ENCODE data around the gene SUSD4.

SUSD4 gene

DNA sequence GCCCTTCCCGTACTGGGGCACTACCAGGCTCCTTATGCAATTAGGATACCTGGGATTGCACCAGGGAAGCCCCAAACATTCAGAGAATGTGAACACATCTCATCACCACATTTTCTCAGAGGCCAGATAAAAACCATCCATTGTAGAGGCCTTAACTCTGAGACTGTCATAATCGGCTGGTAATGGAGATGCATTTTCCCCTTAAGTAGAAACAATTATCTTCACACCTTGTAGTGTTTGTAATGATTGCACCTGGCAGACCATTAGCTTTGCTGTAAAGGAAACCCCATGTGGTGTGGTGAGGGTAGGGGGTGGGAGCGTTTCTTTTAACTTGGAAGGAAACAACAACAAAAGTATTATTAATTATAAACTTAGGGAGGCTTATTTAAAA, 131.0 kb downstream of the SUSD4 start:
- no peak for DNase-seq (ENCODE audit: low read depth, low spot score)
- TF ChIP-seq, protein P1, sequence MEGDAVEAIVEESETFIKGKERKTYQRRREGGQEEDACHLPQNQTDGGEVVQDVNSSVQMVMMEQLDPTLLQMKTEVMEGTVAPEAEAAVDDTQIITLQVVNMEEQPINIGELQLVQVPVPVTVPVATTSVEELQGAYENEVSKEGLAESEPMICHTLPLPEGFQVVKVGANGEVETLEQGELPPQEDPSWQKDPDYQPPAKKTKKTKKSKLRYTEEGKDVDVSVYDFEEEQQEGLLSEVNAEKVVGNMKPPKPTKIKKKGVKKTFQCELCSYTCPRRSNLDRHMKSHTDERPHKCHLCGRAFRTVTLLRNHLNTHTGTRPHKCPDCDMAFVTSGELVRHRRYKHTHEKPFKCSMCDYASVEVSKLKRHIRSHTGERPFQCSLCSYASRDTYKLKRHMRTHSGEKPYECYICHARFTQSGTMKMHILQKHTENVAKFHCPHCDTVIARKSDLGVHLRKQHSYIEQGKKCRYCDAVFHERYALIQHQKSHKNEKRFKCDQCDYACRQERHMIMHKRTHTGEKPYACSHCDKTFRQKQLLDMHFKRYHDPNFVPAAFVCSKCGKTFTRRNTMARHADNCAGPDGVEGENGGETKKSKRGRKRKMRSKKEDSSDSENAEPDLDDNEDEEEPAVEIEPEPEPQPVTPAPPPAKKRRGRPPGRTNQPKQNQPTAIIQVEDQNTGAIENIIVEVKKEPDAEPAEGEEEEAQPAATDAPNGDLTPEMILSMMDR (IDR thresholded peaks at IDR 0.05; ENCODE audit: insufficient read depth, low read length, missing control alignments): no peak
- ChIA-PET POLR2A (no interaction called here), CTCF (interaction anchor here (1.3 to 1.5 kb wide), 3 partner anchors 8 to 99 kb away, joined by 3 to 6 read pairs (median 3); no protein-coding TSS in a partner anchor)
- H3K4me3 ChIP-seq (ENCODE audit: low read depth, low read length): no peak overlapping the region

DNA sequence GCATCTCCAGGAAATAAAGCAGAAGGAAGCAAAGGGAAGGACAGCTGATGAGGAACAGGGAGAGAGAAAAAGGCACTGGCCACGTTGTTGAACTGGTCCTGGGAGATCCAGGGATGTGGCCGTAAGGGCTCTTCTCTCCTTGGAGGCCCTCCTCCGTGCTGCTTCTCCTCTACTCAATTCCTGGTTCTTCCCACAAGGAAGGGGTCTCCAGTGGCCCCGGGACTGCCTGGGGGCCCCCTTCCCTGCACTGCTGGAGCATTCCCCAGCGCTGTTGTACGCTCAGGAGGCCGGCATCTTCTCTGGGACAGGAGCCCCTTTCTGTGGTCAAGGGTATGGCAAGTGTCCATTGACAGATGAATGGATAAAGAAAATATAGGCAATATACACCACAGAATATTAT, 132.4 kb downstream of the SUSD4 start:
- DNase-seq (ENCODE audit: low read depth, low spot score): no peak
- POLR2A ChIA-PET: no interaction called here
- CTCF ChIA-PET: interaction anchor here (1.5 kb wide), 1 partner anchor 20 kb away, joined by 3 read pairs; no protein-coding TSS in a partner anchor
- TF ChIP-seq, protein P1 (IDR thresholded peaks at IDR 0.05; ENCODE audit: insufficient read depth, low read length, missing control alignments): no peak
- no peak overlapping the region for H3K4me3 ChIP-seq (ENCODE audit: low read depth, low read length)

DNA sequence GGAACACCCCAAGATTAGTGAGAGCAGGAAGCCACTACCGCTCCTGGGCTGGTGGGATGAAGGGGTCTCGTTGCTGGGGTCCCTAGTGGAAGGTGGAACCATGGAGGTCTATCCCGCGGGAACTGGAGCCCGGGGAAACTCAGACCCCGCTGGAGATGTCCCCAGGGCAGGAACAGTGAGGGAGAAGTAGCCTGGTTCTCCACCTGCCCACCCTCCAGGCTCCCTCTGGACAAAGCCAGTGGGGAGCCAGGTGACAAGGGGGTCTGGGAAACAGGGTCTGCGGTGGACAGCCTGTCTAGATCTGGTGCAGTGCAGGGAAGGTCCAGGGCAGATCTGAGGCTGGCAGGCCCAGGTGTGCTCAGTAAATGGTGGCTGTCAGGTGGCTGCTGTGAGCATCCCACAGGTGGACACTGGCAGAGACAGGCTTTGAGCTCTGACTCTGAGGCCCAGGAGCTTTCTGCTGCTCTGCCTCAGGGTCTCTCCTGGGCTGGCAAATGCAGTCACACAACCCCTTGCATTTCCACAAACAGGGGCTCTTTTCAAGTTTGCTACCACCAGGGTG, 132.9 kb downstream of the SUSD4 start:
- POLR2A ChIA-PET: interaction anchor here (0.6 to 1.1 kb wide), 3 partner anchors 11 to 209 kb away, joined by 3 to 5 read pairs (median 3); no protein-coding TSS in a partner anchor

DNA sequence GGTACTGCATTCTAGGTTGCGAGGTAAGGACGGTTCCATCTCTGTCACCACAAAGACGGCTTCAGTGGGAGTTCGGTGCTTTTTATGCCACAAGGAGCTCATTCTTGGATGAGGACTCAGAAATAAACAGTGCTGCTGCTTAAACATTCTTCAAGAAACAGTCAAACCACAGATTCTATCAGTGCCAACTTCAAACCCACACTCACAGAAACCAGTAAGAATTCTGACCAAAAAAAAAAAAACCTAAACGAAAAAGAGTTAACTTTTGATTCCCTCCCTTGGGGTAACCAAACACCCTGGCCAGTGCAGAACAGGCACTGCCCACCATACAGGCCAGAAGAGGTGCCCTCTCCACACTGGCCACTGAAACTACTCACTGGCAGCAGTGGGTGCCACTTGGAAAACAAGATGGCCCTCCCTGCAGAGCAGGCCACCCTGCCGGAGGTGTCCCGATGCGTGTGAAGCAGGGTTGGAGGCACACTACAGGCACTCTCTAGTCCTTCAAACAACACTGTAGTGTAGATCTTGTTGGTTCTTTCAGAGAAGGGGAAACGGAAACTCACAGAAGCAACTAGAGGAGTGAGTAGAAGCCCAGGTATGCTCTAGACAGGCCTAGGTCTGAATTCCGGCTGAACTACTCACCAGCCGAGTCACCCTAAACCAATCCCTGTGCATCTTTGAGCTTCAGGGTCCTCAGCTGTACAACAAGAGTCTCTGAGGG, 133.7 kb downstream of the SUSD4 start:
- peak overlapping the region; percentile 30 for H3K4me3 ChIP-seq (ENCODE audit: low read depth, low read length)
- ChIA-PET CTCF (interaction anchor here (1.0 to 1.5 kb wide), 3 partner anchors 97 to 453 kb away, joined by 3 to 5 read pairs (median 4); no protein-coding TSS in a partner anchor), POLR2A (interaction anchor here (0.6 to 1.1 kb wide), 3 partner anchors 11 to 210 kb away, joined by 3 to 5 read pairs (median 3); no protein-coding TSS in a partner anchor)
- TF ChIP-seq, protein P1 (IDR thresholded peaks at IDR 0.05; ENCODE audit: insufficient read depth, low read length, missing control alignments): no peak
- DNase-seq (ENCODE audit: low read depth, low spot score): peak; percentile 74

More for the DNA sequence above, 132.9 kb downstream of the SUSD4 start:
- H3K4me3 ChIP-seq (ENCODE audit: low read depth, low read length): no peak overlapping the region
- TF ChIP-seq, protein P1 (IDR thresholded peaks at IDR 0.05; ENCODE audit: insufficient read depth, low read length, missing control alignments): no peak
- CTCF ChIA-PET: interaction anchor here (1.3 kb wide), 1 partner anchor 453 kb away, joined by 3 read pairs; no protein-coding TSS in a partner anchor
- DNase-seq (ENCODE audit: low read depth, low spot score): no peak

DNA sequence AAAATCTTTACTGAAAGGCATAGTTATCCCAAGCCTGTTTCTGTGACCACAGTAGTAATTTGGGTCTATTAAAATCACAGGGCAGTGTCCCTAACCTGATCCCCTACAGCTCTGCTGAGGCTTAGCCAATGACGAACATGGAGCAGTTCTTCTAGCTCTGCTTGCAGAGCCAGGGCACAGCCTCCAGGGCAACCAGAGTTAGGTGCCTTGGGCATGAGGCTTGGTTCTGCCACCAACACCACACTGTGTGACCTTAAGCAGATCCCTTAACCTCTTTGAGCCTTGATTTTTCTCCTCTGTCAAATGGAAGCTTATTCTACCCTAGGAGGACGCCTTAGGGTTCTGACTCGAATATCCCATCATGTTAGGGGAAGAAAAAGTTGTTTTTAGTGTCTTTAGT, 134.2 kb downstream of the SUSD4 start:
- TF ChIP-seq, protein P1 (IDR thresholded peaks at IDR 0.05; ENCODE audit: insufficient read depth, low read length, missing control alignments): no peak
- CTCF ChIA-PET: interaction anchor here (1.0 to 1.5 kb wide), 3 partner anchors 96 to 454 kb away, joined by 3 to 5 read pairs (median 4); no protein-coding TSS in a partner anchor
- no peak overlapping the region for H3K4me3 ChIP-seq (ENCODE audit: low read depth, low read length)
- DNase-seq (ENCODE audit: low read depth, low spot score): no peak
- POLR2A ChIA-PET: interaction anchor here (0.6 kb wide), 1 partner anchor 161 kb away, joined by 3 read pairs; no protein-coding TSS in a partner anchor

Data from AG04449 (cell line).